ENCODE results near the gene CTSD. TPM values are rescaled to one million over a fixed set of nuclear protein-coding genes. Genes with fewer than 3 reads are reported as not detected.

The CTSD gene
- total RNA-seq, 1 experiment from 2014 or later, result 158 TPM

DNA sequence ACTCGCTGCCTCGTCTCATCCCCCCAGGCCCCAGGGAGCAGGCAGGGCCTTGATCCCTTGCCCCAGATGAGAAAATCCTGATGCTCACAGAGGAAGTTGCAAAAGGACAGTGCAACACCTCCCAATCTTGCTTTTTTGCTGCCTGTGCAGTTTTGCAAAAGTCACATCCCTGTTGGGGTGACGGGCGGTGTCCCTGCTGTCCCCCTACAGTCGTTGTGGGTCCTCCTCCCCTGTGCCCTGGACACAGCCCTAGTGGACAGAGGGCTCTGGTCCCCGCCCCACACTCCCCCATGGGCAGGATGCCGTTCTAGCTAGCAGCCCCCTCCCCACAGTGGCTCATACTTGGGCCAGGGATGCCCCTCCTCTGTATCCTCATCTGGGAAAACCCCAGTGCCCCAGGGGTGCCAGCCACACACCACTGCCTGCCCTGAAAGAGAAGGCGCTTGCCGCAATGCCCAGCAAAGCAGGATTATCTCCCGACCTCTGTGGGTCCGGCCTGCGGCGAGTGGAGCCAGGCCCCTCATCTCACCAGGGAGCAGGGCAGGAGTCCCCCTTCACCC lies 18.4 kb upstream of the CTSD start:
- no peaks in the 10 kb centered on the region for H3K23me2 ChIP-seq (ENCODE audit: insufficient read length, low read depth, low read length, poor library complexity, severe bottlenecking)
- H2BK120ac ChIP-seq (ENCODE audit: low read depth, low read length, poor library complexity, severe bottlenecking), result no peak overlapping the region
- H4K5ac ChIP-seq (ENCODE audit: insufficient read length, low read depth, low read length), result no peak overlapping the region
- no peak overlapping the region for H3K14ac ChIP-seq (ENCODE audit: insufficient read depth, low read length)
- no peaks in the 10 kb centered on the region for H4K20me1 ChIP-seq (ENCODE audit: control insufficient read depth, insufficient read depth, insufficient read length)
- no peak overlapping the region for H2BK5ac ChIP-seq (ENCODE audit: insufficient read length, low read length)
- no peak for DNase-seq
- WGBS (ENCODE audit: extremely low coverage, insufficient read length, low lambda C conversion rate), result no CpG with 5 or more reads among the region's 13 CpGs
- no peak overlapping the region for H3K4me2 ChIP-seq (ENCODE audit: insufficient read depth, insufficient read length, low read length)
- H3K27me3 Mint-ChIP-seq (ENCODE audit: low read depth), result peaks cover 43% of the 10 kb centered on the region
- H3K9me3 ChIP-seq (ENCODE audit: control insufficient read depth, low read depth, low read length), result no peaks in the 10 kb centered on the region
- H2BK20ac ChIP-seq (ENCODE audit: low read depth, low read length, poor library complexity, severe bottlenecking), result no peak overlapping the region
- H3K27ac Mint-ChIP-seq, result no peak overlapping the region
- no peaks in the 10 kb centered on the region for H3K79me2 ChIP-seq (ENCODE audit: insufficient read depth, low read length)
- no peak overlapping the region for H3K9ac ChIP-seq (ENCODE audit: extremely low read depth, insufficient read length, low read length)
- no peaks in the 10 kb centered on the region for H3K27me3 ChIP-seq (ENCODE audit: insufficient read depth, low read length)
- H3K4me3 Mint-ChIP-seq, result no peak overlapping the region
- no peak overlapping the region for H3K4ac ChIP-seq (ENCODE audit: low read depth, low read length)
- H2AK5ac ChIP-seq (ENCODE audit: insufficient read length, low read length), result no peak overlapping the region
- no peak overlapping the region for H2BK15ac ChIP-seq (ENCODE audit: low read depth, low read length)
- H3K36me3 Mint-ChIP-seq (ENCODE audit: insufficient read depth in 1 of 3, low read depth in 3 of 3), result peaks cover 0 to 4% (median 0%) of the 10 kb centered on the region in 3 experiments; a peak in 2 of 7 replicates
- H3T11ph ChIP-seq (ENCODE audit: low read length), result no peak overlapping the region
- no peak overlapping the region for H2AFZ ChIP-seq (ENCODE audit: low read length)
- H3K23ac ChIP-seq (ENCODE audit: insufficient read length, low read depth, low read length), result no peak overlapping the region
- H3K79me1 ChIP-seq (ENCODE audit: insufficient read depth, low read depth, low read length, poor library complexity, severe bottlenecking), result no peaks in the 10 kb centered on the region
- no peaks in the 10 kb centered on the region for H3K4me1 ChIP-seq (ENCODE audit: insufficient read depth, low read length)
- TF ChIP-seq, protein P1, sequence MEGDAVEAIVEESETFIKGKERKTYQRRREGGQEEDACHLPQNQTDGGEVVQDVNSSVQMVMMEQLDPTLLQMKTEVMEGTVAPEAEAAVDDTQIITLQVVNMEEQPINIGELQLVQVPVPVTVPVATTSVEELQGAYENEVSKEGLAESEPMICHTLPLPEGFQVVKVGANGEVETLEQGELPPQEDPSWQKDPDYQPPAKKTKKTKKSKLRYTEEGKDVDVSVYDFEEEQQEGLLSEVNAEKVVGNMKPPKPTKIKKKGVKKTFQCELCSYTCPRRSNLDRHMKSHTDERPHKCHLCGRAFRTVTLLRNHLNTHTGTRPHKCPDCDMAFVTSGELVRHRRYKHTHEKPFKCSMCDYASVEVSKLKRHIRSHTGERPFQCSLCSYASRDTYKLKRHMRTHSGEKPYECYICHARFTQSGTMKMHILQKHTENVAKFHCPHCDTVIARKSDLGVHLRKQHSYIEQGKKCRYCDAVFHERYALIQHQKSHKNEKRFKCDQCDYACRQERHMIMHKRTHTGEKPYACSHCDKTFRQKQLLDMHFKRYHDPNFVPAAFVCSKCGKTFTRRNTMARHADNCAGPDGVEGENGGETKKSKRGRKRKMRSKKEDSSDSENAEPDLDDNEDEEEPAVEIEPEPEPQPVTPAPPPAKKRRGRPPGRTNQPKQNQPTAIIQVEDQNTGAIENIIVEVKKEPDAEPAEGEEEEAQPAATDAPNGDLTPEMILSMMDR (conservative IDR thresholded peaks at IDR 0.05), result no peak
- no peak overlapping the region for H4K91ac ChIP-seq (ENCODE audit: insufficient read length, low read depth, low read length)
- peaks cover 0 to 11% of the 10 kb centered on the region in 2 experiments; a peak in 3 of 5 replicates for H3K9me3 Mint-ChIP-seq
- H2BK12ac ChIP-seq (ENCODE audit: insufficient read length, low read depth, low read length), result no peak overlapping the region
- H3K4me1 Mint-ChIP-seq, result peaks cover 20 to 34% of the 10 kb centered on the region in 2 experiments
- no peak overlapping the region for H3K27ac ChIP-seq (ENCODE audit: insufficient read length, low read depth, low read length)
- H4K8ac ChIP-seq (replicated peaks; ENCODE audit: insufficient read length, low read depth, low read length), result no peak overlapping the region
- H3K18ac ChIP-seq (ENCODE audit: insufficient read length, low read depth, low read length), result no peak overlapping the region
- no peak overlapping the region for H3K56ac ChIP-seq (ENCODE audit: insufficient read length, low read depth, low read length)
